ENCODE measurements around the gene CXADR.

DNA sequence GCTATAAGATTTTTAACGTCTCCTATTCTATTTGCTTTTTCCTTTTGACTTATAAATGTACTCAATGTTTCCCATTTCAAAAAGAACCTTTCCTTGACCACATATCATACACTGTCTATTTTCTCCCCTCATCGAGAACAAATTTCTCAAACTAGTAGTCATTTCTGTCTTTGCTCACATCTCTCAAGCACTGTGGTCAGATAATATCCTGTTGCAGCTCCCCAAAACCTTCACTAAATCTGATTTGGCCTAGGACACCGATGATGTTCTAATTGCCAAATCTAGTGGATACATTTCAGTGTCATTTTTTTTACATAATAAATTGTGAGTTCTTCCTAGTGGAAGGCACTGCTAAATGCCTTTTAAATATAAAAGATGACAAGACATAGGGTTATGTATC lies 19.4 kb downstream of the CXADR start:
- TF ChIP-seq, protein P1, sequence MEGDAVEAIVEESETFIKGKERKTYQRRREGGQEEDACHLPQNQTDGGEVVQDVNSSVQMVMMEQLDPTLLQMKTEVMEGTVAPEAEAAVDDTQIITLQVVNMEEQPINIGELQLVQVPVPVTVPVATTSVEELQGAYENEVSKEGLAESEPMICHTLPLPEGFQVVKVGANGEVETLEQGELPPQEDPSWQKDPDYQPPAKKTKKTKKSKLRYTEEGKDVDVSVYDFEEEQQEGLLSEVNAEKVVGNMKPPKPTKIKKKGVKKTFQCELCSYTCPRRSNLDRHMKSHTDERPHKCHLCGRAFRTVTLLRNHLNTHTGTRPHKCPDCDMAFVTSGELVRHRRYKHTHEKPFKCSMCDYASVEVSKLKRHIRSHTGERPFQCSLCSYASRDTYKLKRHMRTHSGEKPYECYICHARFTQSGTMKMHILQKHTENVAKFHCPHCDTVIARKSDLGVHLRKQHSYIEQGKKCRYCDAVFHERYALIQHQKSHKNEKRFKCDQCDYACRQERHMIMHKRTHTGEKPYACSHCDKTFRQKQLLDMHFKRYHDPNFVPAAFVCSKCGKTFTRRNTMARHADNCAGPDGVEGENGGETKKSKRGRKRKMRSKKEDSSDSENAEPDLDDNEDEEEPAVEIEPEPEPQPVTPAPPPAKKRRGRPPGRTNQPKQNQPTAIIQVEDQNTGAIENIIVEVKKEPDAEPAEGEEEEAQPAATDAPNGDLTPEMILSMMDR (IDR thresholded peaks at IDR 0.05; ENCODE audit: borderline replicate concordance, extremely low read depth, low read length, poor library complexity, severe bottlenecking): no peak
- no peak for TF ChIP-seq EZH2 (IDR thresholded peaks at IDR 0.05; ENCODE audit: borderline replicate concordance, low read depth, low read length, severe bottlenecking)
